ENCODE measurements around the gene PRPS2. TPM values are rescaled to one million over a fixed set of nuclear protein-coding genes. Genes with fewer than 3 reads are reported as not detected.

PRPS2 gene
- total and polyA plus RNA-seq, 2 of the 13 experiments (the other 11 are each of a cell fraction or from before 2014, with no cell fraction given), result 10.6 to 24.4 TPM

- CTCF ChIA-PET (ENCODE audit: low intra/inter-chr PET ratio, low total read pairs), result no interaction called here
- intact Hi-C loops (cut with micrococcal nuclease; ENCODE audit: unreplicated experiment), result no loop called here
These were observed 76.5 kb downstream of the PRPS2 start for GRCh38 chrX:12867685-12868084.

More at GRCh38 chrX:12867685-12868084, 76.5 kb downstream of the PRPS2 start:
- Histone ChIP-seq H3K27ac (ENCODE audit: extremely low read length, insufficient read depth, low read length) (no peak overlapping the region), H3K79me2 (ENCODE audit: insufficient read depth, low read length) (no peaks in the 10 kb centered on the region), H3K36me3 (replicated peaks in 1 of 2; ENCODE audit: control insufficient read depth in 1 of 2, insufficient read depth in 2 of 2, low read length in 2 of 2) (no peaks in the 10 kb centered on the region), H3K27me3 (ENCODE audit: control insufficient read depth in 1 of 2, insufficient read depth in 2 of 2, low read length in 2 of 2) (no peaks in the 10 kb centered on the region), H3K4me3 (replicated peaks in 1 of 3; ENCODE audit: insufficient read depth in 1 of 3, low read depth in 2 of 3, low read length in 3 of 3) (no peak overlapping the region), H3K4me1 (ENCODE audit: insufficient read depth, low read length) (no peaks in the 10 kb centered on the region), H3K9ac (ENCODE audit: insufficient read depth, low read depth, low read length) (no peak overlapping the region), H3K4me2 (ENCODE audit: low read depth, low read length) (no peak overlapping the region), H4K20me1 (ENCODE audit: insufficient read depth, low read length) (no peaks in the 10 kb centered on the region), H2AFZ (ENCODE audit: low read length) (no peak overlapping the region), H3K9me3 (ENCODE audit: low read length) (no peaks in the 10 kb centered on the region)
- BruUV-seq (replicated peaks), result no TSS peak
- DNase-seq (ENCODE audit: low spot score) (no peak), FAIRE-seq (no peak), ATAC-seq (no peak)
- 60% methylated on average over 4 of the region's 4 CpGs for WGBS (ENCODE audit: low lambda C conversion rate)
- TF ChIP-seq ZHX1 (CRISPR knock-in tag; IDR thresholded peaks at IDR 0.05; ENCODE audit: low read depth) (no peak), ZFYVE20 (CRISPR knock-in tag; IDR thresholded peaks at IDR 0.05; ENCODE audit: borderline replicate concordance, low read depth) (no peak), FOXP4 (CRISPR knock-in tag; IDR thresholded peaks at IDR 0.05) (no peak), RXRB (CRISPR knock-in tag; IDR thresholded peaks at IDR 0.05; ENCODE audit: borderline replicate concordance) (no peak), ZNF775 (CRISPR knock-in tag; IDR thresholded peaks at IDR 0.05; ENCODE audit: borderline replicate concordance) (no peak), SP2 (CRISPR knock-in tag; IDR thresholded peaks at IDR 0.05) (no peak), NPAS2 (CRISPR knock-in tag; IDR thresholded peaks at IDR 0.05; ENCODE audit: borderline replicate concordance) (no peak), POGZ (CRISPR knock-in tag; IDR thresholded peaks at IDR 0.05) (no peak), TFAP4 (IDR thresholded peaks at IDR 0.05; ENCODE audit: borderline replicate concordance, low read depth) (no peak)
- in situ Hi-C loops (cut with HindIII; ENCODE audit: extremely low pct_ligation_motif_present, low pct_unique_long_range_greater_than_20kb), result no loop called here
- POLR2A ChIA-PET, result no interaction called here

Measured in HepG2 (cell line).